ENCODE results near the gene YJU2.

GRCh38 chr19:4227771-4228170 lies 19.1 kb upstream of the YJU2 start:
- TF ChIP-seq CTCF (IDR thresholded peaks at IDR 0.05) (no peak), POLR2AphosphoS5 (IDR thresholded peaks at IDR 0.05) (no peak), POLR2A (IDR thresholded peaks at IDR 0.05; ENCODE audit: low read depth) (no peak), EP300 (IDR thresholded peaks at IDR 0.05) (no peak)

Measured in esophagus muscularis mucosa (tissue), 4 donors.